Activated CD4-positive, alpha-beta T cell treated with anti-CD3 and anti-CD28 coated beads, Interleukin-2, Interleukin-4, amounts not matched to agents 100 ng/mL and 50 ng/mL, durations not matched to agents 16 hours and 8 hours (primary cell): Measurements from ENCODE around the gene CAVIN2.
"Not testable (repeated sequence)": the region's sequence is repeated elsewhere in the genome, so short reads cannot be mapped to it uniquely, and the experiment has no call there.

Experiments used
- DNase-seq: peaks from one replicate; pipeline ENCODE4 v3.0.0-alpha.2; 2020; ENCODE audit warnings: low spot score

Gene CAVIN2

GRCh38 chr2:191799526-191799925, 47.4 kb downstream of the CAVIN2 start:
- no peak for DNase-seq

- no peak for DNase-seq
Measured at GRCh38 chr2:191797942-191798876, 48.7 kb downstream of the CAVIN2 start.

- DNase-seq = no peak
Measured at GRCh38 chr2:191797500-191797899, 49.4 kb downstream of the CAVIN2 start.

GRCh38 chr2:191795715-191796114, 51.2 kb downstream of the CAVIN2 start:
- DNase-seq = no peak

GRCh38 chr2:191791953-191792560, 54.8 kb downstream of the CAVIN2 start:
- DNase-seq = no peak

- no peak for DNase-seq
Measured at GRCh38 chr2:191790737-191791136, 56.2 kb downstream of the CAVIN2 start.

- DNase-seq = no peak
Measured at GRCh38 chr2:191789796-191790195, 57.1 kb downstream of the CAVIN2 start.

- DNase-seq = no peak
Measured at GRCh38 chr2:191786694-191787093, 60.2 kb downstream of the CAVIN2 start.

GRCh38 chr2:191785651-191786050, 61.2 kb downstream of the CAVIN2 start:
- DNase-seq = not testable (repeated sequence)
